Ureter (tissue), 1 donor: ENCODE results near the gene RMC1. TPM values are rescaled to one million over a fixed set of nuclear protein-coding genes. Genes with fewer than 3 reads are reported as not detected.
"Not testable (repeated sequence)": the region's sequence is repeated elsewhere in the genome, so short reads cannot be mapped to it uniquely, and the experiment has no call there.

Source experiments
- DNase-seq: peaks from one replicate; pipeline ENCODE4 v3.0.0-alpha.2; 2020; ENCODE audit warnings: low spot score
- total RNA-seq: library from RNA; stranded (reverse); gene quantifications from one replicate; pipeline ENCODE4 v1.2.4, GENCODE V29; 2023
- donor health status: DM: yes; HTN: yes; CAD: no.

RMC1 gene
- total RNA-seq, result 27.5 TPM

GRCh38 chr18:23503038-23503962, at the start of gene RMC1:
RMC1 (plus strand) TSS chr18:23503511; CDS start chr18:23503619, 108 bp downstream.
- DNase-seq, result peak; percentile 98

DNA sequence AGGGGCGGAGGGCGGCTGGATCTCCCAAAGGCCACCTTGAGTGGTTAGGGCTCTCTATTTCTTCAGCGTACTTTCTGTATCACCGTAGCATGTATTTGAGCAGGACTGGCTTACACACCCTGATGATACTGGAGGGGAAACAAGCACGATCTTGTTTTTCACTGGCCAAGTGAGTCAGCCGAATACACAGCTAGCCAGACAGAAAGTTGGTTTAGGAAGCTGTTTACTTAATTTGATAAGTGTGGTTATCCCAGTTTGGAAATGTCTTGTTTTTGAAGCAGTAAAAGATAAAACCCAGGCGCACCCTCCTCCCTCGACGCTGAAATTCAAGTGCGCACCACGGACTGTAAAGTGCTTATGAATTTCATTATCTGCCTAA, 49.6 kb upstream of the RMC1 start:
- peak; percentile 49 for DNase-seq

- DNase-seq, result no peak
These were observed 46.5 kb upstream of the RMC1 start for GRCh38 chr18:23456835-23457234.

GRCh38 chr18:23458830-23459529, 44.3 kb upstream of the RMC1 start:
- DNase-seq, result no peak

DNA sequence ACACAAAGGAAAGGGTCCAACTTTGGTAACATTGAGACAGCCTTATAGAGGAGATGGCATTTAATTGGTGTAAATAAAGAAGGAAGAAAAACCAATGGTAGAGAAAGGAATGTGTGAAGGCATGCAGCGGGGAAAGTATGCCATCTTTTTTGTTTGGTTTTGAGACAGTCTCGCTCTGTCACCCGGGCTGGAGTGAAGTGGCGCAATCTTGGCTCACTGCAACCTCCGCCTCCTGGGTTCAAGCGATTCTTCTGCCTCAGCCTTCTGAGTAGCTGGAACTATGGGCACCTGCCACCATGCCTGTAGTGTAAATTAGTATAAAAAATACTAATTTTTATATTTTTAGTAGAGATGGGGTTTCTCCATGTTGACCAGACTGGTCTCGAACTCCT, 43.8 kb upstream of the RMC1 start:
- no peak for DNase-seq

DNA sequence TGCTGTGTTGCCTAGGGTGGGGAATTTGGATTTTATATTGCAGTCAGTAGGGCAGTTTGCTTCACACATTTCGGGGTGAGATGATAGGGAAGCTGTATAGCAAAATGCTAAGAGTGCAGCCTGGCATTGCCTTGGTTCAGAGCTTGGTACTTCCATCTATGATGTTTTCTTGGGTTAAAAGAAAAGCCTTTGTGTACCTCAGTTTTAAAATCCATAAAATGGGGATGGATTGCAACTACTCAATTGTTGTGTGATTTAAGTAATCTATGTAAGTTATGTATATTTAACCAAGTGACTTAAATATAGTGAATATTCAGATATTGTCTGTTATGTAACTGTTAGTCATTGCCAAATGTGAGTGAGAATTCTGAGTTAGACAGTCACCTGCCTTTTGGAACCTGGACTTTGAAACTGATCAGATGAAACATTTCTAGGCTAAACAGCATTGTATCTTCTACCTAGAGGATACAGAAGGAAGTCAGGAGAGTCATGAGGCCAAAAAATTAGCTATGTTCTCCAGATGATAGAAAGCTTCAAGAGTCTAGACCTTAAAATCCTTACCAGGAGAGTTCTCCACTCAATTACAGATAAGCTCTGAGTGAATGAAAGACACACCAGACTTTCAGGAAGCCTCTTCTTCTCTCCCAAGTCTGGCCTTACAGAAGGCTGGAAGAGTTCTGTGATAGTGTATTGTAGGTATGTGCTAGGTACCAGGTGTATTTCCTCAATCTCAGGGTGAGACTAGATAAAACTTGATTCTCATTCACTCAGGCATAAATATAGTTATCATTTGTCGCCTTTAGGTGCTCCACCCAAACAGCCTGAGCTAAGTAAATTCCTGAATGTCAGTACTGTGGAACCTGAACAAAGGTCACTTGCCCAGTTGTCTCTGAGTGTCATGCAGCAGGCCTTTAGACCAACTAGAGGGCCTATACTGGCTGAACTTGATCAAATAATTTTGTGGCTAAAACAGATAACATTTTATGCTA, 42.7 kb upstream of the RMC1 start:
- no peak for DNase-seq

- DNase-seq, result no peak
These were observed 40.4 kb upstream of the RMC1 start for GRCh38 chr18:23462876-23463275.

DNA sequence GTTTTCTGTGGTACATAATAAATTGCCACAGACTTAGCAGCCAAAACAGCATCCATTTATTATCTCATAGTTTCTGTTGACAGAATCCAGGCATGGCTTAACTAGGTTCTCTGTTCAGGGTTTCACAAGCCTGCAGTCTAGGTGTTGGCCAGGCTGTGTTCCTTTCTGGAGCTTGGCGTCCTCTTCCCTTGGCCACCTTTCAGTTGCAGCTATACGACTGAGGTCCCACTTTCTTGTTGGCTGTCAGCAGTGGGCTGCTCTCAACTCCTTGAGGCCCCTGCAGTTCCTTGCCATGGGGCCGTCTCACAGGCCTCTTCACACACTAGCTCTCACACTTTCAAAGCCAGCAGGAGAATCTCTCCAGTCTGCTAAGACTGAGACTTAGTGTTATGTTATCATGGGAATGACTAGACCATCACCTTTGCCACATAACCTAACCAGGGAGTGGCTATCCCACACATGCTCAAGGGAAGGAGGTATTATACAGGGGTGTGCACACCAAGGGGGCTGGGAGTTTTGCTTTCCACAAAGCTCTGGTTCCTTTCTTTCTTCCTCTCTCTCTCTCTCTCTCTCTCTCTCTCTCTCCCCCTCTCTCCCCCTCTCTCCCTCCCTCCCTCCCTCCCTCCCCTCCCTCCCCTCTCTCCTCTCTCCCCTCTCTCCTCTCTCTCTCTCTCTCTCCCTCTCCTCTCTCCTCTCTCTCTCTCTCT, 34.4 kb upstream of the RMC1 start:
- DNase-seq, result no peak

GRCh38 chr18:23470620-23471387, 32.5 kb upstream of the RMC1 start:
- DNase-seq, result no peak

- DNase-seq, result no peak
These were observed 31.8 kb upstream of the RMC1 start for GRCh38 chr18:23471486-23471885.

- no peak for DNase-seq
These were observed 23.3 kb upstream of the RMC1 start for GRCh38 chr18:23479829-23480505.

DNA sequence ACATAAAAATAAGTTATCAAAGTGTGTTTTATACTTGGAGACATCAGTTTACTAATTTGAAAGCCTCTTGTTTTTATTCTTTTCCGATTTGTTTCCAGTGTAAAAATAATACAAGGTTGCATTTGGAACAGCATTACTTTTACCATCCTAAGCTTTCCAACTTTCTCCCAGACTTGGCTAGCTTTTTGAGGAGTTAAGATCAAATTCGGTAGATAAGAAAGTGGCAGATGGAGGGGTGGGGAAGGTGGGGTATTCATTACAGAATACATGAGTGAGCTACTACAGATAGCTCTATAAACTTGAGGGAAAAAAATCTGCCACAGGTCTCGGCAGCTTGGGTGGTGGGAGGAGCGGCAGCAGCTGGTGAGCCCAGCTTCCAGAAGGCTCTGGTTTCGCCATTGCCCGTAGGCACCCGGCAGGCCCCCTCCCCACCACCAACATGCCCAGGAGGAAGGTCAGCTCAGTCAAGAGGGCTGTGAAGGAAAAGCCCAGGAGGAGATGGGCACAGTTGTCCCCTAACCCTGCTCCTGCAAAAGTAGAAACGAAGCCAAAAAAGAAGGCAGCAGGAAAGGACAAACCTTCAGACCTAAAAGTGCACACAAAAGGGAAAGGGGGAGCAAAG, 18.6 kb upstream of the RMC1 start:
- DNase-seq, result no peak

DNA sequence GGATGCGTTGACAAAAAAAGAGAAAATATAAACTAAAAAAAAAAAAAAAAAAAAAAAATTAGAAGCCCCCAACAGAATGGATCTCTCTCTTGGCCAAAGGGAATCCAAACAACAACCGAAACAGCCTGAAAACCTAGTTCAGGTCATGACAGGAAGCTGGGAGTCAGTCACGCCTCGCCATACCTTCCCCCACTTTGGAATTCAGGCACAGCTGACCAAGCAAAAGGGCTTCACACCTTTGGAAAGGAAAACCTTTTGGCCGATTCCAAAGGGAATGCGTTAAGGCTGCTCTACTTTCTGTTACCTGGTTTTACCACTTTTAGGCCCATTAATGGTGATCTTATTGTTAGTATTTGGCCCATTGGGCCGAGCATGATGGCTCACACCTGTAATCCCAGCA, 17.9 kb upstream of the RMC1 start:
- no peak for DNase-seq

DNA sequence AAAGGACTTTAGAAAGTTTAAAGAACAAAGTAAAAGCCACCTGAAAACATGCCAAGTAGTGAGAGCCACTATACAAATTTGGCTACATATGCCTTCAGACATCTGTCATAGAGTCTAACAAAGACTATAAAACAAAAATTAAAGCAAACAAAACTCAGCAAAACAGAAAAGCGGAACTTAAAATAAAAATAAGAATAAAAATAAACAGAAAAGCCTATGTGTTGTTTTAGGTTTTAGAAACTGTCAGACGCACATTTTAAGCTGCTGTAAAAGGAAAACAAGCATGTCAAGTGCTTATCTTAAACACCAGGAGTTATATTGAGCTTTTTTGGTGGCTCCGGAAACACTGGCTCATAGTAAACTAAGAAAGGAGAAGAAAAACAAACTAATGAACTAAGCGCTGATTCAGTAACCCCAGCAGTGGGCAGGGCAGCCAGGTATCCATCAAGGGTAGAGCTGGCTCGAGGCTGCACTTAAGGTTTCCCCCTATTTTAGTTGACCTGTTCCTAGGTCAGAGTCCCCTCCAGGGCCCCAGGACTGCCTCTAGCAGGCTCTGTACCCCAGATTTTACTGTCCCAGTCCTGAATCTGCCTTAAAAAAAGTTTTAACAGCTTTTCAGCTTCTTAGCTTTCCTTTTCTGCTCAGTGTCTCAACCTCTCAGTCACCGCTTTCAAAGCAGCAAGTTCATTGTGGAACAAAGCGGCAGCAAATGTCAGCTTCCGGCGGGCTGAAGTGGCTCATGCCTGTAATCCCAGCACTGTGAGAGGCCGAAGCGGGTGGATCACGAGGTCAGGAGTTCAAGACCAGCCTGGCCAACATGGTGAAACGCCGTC, 15.4 kb upstream of the RMC1 start:
- DNase-seq, result no peak

- DNase-seq, result not testable (repeated sequence)
These were observed 13.7 kb upstream of the RMC1 start for GRCh38 chr18:23489586-23489985.

- DNase-seq, result no peak
These were observed 9.7 kb upstream of the RMC1 start for GRCh38 chr18:23493654-23494053.

DNA sequence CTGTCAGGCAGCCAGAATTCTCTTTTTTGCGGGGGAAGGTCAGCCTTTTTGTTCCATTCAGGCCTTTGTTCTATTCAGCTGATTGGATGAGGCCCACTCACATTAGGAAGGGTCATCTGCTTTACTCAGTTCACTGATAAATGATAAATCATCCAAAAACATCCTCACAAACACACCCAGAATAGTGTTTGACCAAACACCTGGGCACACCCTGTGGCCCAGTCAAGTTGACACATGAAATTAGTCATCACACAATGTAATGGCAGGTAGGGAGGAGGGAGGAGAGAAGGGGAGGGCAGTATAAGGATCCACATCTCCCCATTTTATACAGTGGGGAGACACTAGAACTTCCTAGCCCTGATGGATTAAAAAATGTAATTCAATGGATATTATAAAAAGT, 8.3 kb upstream of the RMC1 start:
- no peak for DNase-seq

GRCh38 chr18:23495723-23496440, 7.4 kb upstream of the RMC1 start:
- no peak for DNase-seq
